Ovary (tissue), 9 donors: ENCODE measurements around the gene LBX2. TPM values are rescaled to one million over a fixed set of nuclear protein-coding genes. Genes with fewer than 3 reads are reported as not detected.

Experiments
- DNase-seq, 5 donors: peaks; one replicate each; pipeline ENCODE4 v3.0.0-alpha.2; 2019 to 2020
- H3K27ac ChIP-seq, 2 donors: fragments of 200-600 bp; one replicate each; pipeline versions ENCODE4 v1.5.1 to v1.8.0; 2019 to 2022
- H3K27me3 ChIP-seq: fragments of 200-600 bp; one replicate; pipeline ENCODE4 v1.8.0; 2022
- H3K36me3 ChIP-seq: fragments of 200-600 bp; sonication (generic); one replicate; pipeline ENCODE4 v1.5.1; 2019
- H3K4me1 ChIP-seq: one replicate; pipeline ENCODE4 v1.8.1; 2013; ENCODE audit warnings: mild to moderate bottlenecking, moderate library complexity; ENCODE audit not compliant: insufficient read depth
- H3K4me3 ChIP-seq: fragments of 200-600 bp; sonication (generic); one replicate; pipeline ENCODE4 v1.5.1; 2017
- H3K9me3 ChIP-seq, 2 donors: fragments of 200-600 bp in 1 of 2; sonication (generic) in 1 of 2; one replicate each; pipeline versions ENCODE4 v1.5.1 to v1.8.1; 2013 to 2019; ENCODE audit warnings: mild to moderate bottlenecking in 1 of 2, moderate library complexity in 1 of 2
- CTCF ChIP-seq, 3 donors: fragments of 450-650 bp in 2 of 3; fragments of 200-600 bp in 1 of 3; IDR thresholded peaks; one replicate each; pipeline versions ENCODE4 v1.5.1 to v1.8.0; 2016 to 2022; ENCODE audit warnings: antibody characterized with exemption in 3 of 3, mild to moderate bottlenecking in 1 of 3
- EP300 ChIP-seq: sonication (generic); formaldehyde crosslinking; IDR thresholded peaks from one replicate; pipeline ENCODE4 v1.6.1; 2017; ENCODE audit warnings: antibody characterized with exemption
- POLR2A ChIP-seq: fragments of 450-650 bp; IDR thresholded peaks from one replicate; pipeline ENCODE4 v1.6.1; 2017; ENCODE audit warnings: antibody characterized with exemption, mild to moderate bottlenecking, moderate library complexity
- WGBS, 3 donors: extraction: QIAGEN DNeasy Blood & Tissue Kit in 1 of 3; methylation state at CpG; one replicate each; pipeline versions ENCODE4 v1.1.5 to v1.1.7; 2013 to 2017; 5-methylcytosine and 5-hydroxymethylcytosine counted together
- intact Hi-C, 4 donors: fragments of 100-400 bp; cut with DNase I; formaldehyde crosslinking; loops; one replicate each; pipeline versions ENCODE4 v1.11.0 to v1.15.1; 2022 to 2023
- polyA plus RNA-seq, 2 donors: library from polyadenylated mRNA; stranded (reverse); fragments of 200-250 nt in 1 of 2; fragments of 350-450 nt in 1 of 2; fragmentation: Illumina TruSeq in 1 of 2; extraction: RNeasy Lipid Tissue Mini Kit (QIAGEN cat#74804) in 1 of 2; gene quantifications; one replicate each; pipeline ENCODE4 v1.2.3, GENCODE V29; 2013 to 2014
- total RNA-seq, 7 donors: library from RNA; depleted of rRNA in 2 of 7; stranded (reverse); fragments of >200 nt in 2 of 7; fragmentation: NEBNext Ultra II Directional in 3 of 7; extraction: Animal tissue kit (Norgen Biotek cat#: 25700) in 3 of 7; gene quantifications; one replicate each; pipeline versions ENCODE4 v1.1.0 to v1.2.4, GENCODE V29; 2016 to 2023
- donor health status: DM: no; HTN: no; CAD: no; lungs with moderate emphysema.
- donor health status: DM: no; HTN: no; CAD: no.
- donor health status: Bipolar disorder and iron deficiency.
- donor health status: DM: yes; HTN: yes; CAD: no.
- donor health status: DM: no; HTN: no; CAD: no.
- donor health status: DM: yes; HTN: yes; CAD: no.

Gene LBX2
- total and polyA plus RNA-seq, 9 donors, result 0.15 to 1.2 (median 0.22) TPM; not detected in 4

GRCh38 chr2:74524955-74525716 lies 25.7 kb upstream of the LBX2 start:
- WGBS, 3 donors, result 82 to 89% (median 86%) methylated on average over 10 of the region's 10 CpGs
- no peak overlapping the region for H3K27ac ChIP-seq
- intact Hi-C loops, result no loop called here

GRCh38 chr2:74524005-74524404 lies 24.6 kb upstream of the LBX2 start:
- no peak overlapping the region for H3K4me3 ChIP-seq
- H3K27ac ChIP-seq, result no peak overlapping the region
- H3K4me1 ChIP-seq, result peaks cover 6% of the 10 kb centered on the region
- H3K9me3 ChIP-seq, result no peaks in the 10 kb centered on the region
- TF ChIP-seq POLR2A (no peak), EP300 (no peak), CTCF (IDR thresholded peaks at IDR 0.05) (no peak)
- no peaks in the 10 kb centered on the region for H3K36me3 ChIP-seq
- intact Hi-C loops, result no loop called here
- H3K27me3 ChIP-seq, result no peaks in the 10 kb centered on the region
- no peak for DNase-seq
- 76 to 80% (median 77%) methylated on average over 9 of the region's 9 CpGs for WGBS, 3 donors

More at GRCh38 chr2:74524955-74525716, 25.7 kb upstream of the LBX2 start:
- TF ChIP-seq POLR2A (no peak), CTCF (IDR thresholded peaks at IDR 0.05) (no peak), EP300 (no peak)
- Histone ChIP-seq H3K9me3 (no peaks in the 10 kb centered on the region), H3K4me1 (peaks cover 6% of the 10 kb centered on the region), H3K4me3 (no peak overlapping the region), H3K36me3 (no peaks in the 10 kb centered on the region), H3K27me3 (no peaks in the 10 kb centered on the region)
- peak in 1 of 5 donors; percentile 22 for DNase-seq

GRCh38 chr2:74522516-74522915 lies 23.1 kb upstream of the LBX2 start:
- no peaks in the 10 kb centered on the region for H3K9me3 ChIP-seq
- no peak overlapping the region for H3K27ac ChIP-seq
- intact Hi-C loops, result no loop called here
- TF ChIP-seq POLR2A (no peak), CTCF (IDR thresholded peaks at IDR 0.05) (no peak), EP300 (no peak)
- H3K4me1 ChIP-seq, result no peaks in the 10 kb centered on the region
- DNase-seq, result no peak
- H3K4me3 ChIP-seq, result no peak overlapping the region
- H3K36me3 ChIP-seq, result no peaks in the 10 kb centered on the region
- WGBS, 3 donors, result 67 to 76% (median 69%) methylated on average over 3 of the region's 3 CpGs
- no peaks in the 10 kb centered on the region for H3K27me3 ChIP-seq

GRCh38 chr2:74516650-74517049 lies 17.2 kb upstream of the LBX2 start:
- WGBS, 3 donors, result 52 to 63% (median 61%) methylated on average over 13 of the region's 13 CpGs
- TF ChIP-seq POLR2A (no peak), CTCF (IDR thresholded peaks at IDR 0.05) (no peak), EP300 (no peak)
- Histone ChIP-seq H3K4me1 (peaks cover 3% of the 10 kb centered on the region), H3K27me3 (peaks cover 18% of the 10 kb centered on the region), H3K27ac (no peak overlapping the region), H3K36me3 (no peaks in the 10 kb centered on the region), H3K4me3 (no peak overlapping the region), H3K9me3 (no peaks in the 10 kb centered on the region)
- intact Hi-C loops, result no loop called here
- no peak for DNase-seq
